Fibroblast of lung (primary cell): ENCODE data around the gene TBC1D22A. TPM values are rescaled to one million over a fixed set of nuclear protein-coding genes. Genes with fewer than 3 reads are reported as not detected.
"Not testable (repeated sequence)": the region's sequence is repeated elsewhere in the genome, so short reads cannot be mapped to it uniquely, and the experiment has no call there.

Source experiments
- DNase-seq, 2 donors: peaks; one replicate each; pipeline versions ENCODE4 v3.0.0 to v3.0.0-alpha.2; 2010; ENCODE audit warnings: low read depth in 2 of 2
- H2AFZ ChIP-seq: 2 replicates; pipeline ENCODE4 v1.5.1; 2012; ENCODE audit warnings: low read length, control low read depth, inconsistent platforms
- H3K27ac ChIP-seq: 2 replicates; pipeline ENCODE4 v1.5.1; 2011; ENCODE audit warnings: low read length, control low read depth; ENCODE audit not compliant: insufficient read depth
- H3K27me3 ChIP-seq: 2 replicates; pipeline ENCODE4 v1.5.1; 2011; ENCODE audit warnings: mild to moderate bottlenecking, low read length; ENCODE audit not compliant: control insufficient read depth, insufficient read depth
- H3K36me3 ChIP-seq: 2 replicates; pipeline ENCODE4 v1.5.1; 2011; ENCODE audit warnings: low read length; ENCODE audit not compliant: control insufficient read depth, insufficient read depth
- H3K4me1 ChIP-seq: 2 replicates; pipeline ENCODE4 v1.5.1; 2011; ENCODE audit warnings: low read length; ENCODE audit not compliant: control insufficient read depth, insufficient read depth; ENCODE audit errors: extremely low read depth
- H3K4me2 ChIP-seq: 2 replicates; pipeline ENCODE4 v1.5.1; 2011; ENCODE audit warnings: low read length, control low read depth; ENCODE audit not compliant: insufficient read depth; ENCODE audit errors: extremely low read depth
- H3K4me3 ChIP-seq, 4 experiments: fragments of 200-600 bp in 1 of 4; sonication (generic) in 1 of 4; replicated peaks in 1 of 4; 2 replicates each; pipeline ENCODE4 v1.5.1; 2011 to 2016; ENCODE audit warnings: low read length in 4 of 4, low read depth in 3 of 4, mild to moderate bottlenecking in 3 of 4, control low read depth in 2 of 4, inconsistent platforms in 1 of 4, mixed read lengths in 1 of 4; ENCODE audit not compliant: insufficient read depth in 1 of 4; ENCODE audit errors: control extremely low read depth in 1 of 4
- H3K79me2 ChIP-seq: 2 replicates; pipeline ENCODE4 v1.5.1; 2012; ENCODE audit warnings: mild to moderate bottlenecking, low read length, inconsistent platforms; ENCODE audit not compliant: control insufficient read depth, insufficient read depth
- H3K9ac ChIP-seq: 2 replicates; pipeline ENCODE4 v1.5.1; 2011; ENCODE audit warnings: mild to moderate bottlenecking, low read length, control low read depth; ENCODE audit not compliant: insufficient read depth
- H3K9me3 ChIP-seq: 2 replicates; pipeline ENCODE4 v1.5.1; 2012; ENCODE audit warnings: low read depth, low read length; ENCODE audit not compliant: control insufficient read depth, insufficient read depth
- H4K20me1 ChIP-seq: 2 replicates; pipeline ENCODE4 v1.5.1; 2011; ENCODE audit warnings: low read length; ENCODE audit not compliant: control insufficient read depth, insufficient read depth; ENCODE audit errors: extremely low read depth
- EZH2 ChIP-seq: IDR thresholded peaks from 2 replicates; pipeline ENCODE4 v1.5.1; 2012; ENCODE audit warnings: low read length, control low read depth, mild to moderate bottlenecking; ENCODE audit errors: missing control alignments
- polyA plus RNA-seq, 2 donors: library from polyadenylated mRNA; depleted of rRNA in 1 of 2; stranded (reverse) in 1 of 2; unstranded in 1 of 2; fragments of >200 nt; gene quantifications; 2 replicates each; pipeline ENCODE4 v1.2.1, GENCODE V29; 2011 to 2012; ENCODE audit warnings: missing spikeins in 1 of 2
- total RNA-seq: library from RNA; depleted of rRNA; stranded (reverse); fragments of >200 nt; gene quantifications from 2 replicates; pipeline ENCODE4 v1.2.1, GENCODE V29; 2014
- TF ChIP-seq, protein P1 (sequence below), 2 donors: IDR thresholded peaks in 1 of 2; conservative IDR thresholded peaks in 1 of 2; 1 replicate in 1 of 2; 2 replicates in 1 of 2; pipeline ENCODE4 v1.5.1; 2011 to 2012; ENCODE audit warnings: low read length in 2 of 2, control low read depth in 1 of 2, inconsistent platforms in 1 of 2, low read depth in 1 of 2, mild to moderate bottlenecking in 1 of 2

The TBC1D22A gene
- total and polyA plus RNA-seq, 2 donors (not counting 1 experiment from before 2014, with no cell fraction given): 11.6 to 17.6 TPM

DNA sequence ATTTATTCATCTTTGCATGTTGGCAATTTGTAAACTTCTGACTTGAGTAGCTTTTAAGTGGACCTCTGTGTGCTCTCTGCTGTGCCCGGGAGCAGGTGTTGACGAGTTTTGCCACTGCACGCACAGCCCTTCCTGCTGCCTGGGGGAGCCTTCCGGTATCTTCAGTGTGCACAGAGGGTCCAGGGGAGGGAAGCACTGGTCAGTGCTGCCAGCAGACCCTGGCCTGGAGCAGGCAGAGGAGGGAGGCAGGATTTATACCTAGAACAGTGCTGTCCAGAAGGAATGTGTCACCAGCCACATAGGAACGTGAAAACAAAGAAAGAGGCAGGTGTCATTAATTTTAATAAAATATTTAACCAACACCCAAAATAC, 403.6 kb downstream of the TBC1D22A start:
- no peak overlapping the region for H3K27ac ChIP-seq
- H3K4me3 ChIP-seq: no peak overlapping the region
- no peak overlapping the region for H3K9ac ChIP-seq
- no peaks in the 10 kb centered on the region for H3K9me3 ChIP-seq
- TF ChIP-seq, protein P1, sequence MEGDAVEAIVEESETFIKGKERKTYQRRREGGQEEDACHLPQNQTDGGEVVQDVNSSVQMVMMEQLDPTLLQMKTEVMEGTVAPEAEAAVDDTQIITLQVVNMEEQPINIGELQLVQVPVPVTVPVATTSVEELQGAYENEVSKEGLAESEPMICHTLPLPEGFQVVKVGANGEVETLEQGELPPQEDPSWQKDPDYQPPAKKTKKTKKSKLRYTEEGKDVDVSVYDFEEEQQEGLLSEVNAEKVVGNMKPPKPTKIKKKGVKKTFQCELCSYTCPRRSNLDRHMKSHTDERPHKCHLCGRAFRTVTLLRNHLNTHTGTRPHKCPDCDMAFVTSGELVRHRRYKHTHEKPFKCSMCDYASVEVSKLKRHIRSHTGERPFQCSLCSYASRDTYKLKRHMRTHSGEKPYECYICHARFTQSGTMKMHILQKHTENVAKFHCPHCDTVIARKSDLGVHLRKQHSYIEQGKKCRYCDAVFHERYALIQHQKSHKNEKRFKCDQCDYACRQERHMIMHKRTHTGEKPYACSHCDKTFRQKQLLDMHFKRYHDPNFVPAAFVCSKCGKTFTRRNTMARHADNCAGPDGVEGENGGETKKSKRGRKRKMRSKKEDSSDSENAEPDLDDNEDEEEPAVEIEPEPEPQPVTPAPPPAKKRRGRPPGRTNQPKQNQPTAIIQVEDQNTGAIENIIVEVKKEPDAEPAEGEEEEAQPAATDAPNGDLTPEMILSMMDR (conservative IDR thresholded peaks at IDR 0.05 in 1 of 2, IDR thresholded peaks at IDR 0.05 in 1 of 2; ENCODE audit: low read depth in 1 of 2, low read length in 2 of 2): no peak
- TF ChIP-seq EZH2: no peak
- no peak for DNase-seq
- no peaks in the 10 kb centered on the region for H3K36me3 ChIP-seq
- H3K79me2 ChIP-seq: no peaks in the 10 kb centered on the region
- no peaks in the 10 kb centered on the region for H3K27me3 ChIP-seq
- H2AFZ ChIP-seq: no peak overlapping the region
- H4K20me1 ChIP-seq: no peaks in the 10 kb centered on the region
- no peak overlapping the region for H3K4me2 ChIP-seq
- H3K4me1 ChIP-seq: no peaks in the 10 kb centered on the region

DNA sequence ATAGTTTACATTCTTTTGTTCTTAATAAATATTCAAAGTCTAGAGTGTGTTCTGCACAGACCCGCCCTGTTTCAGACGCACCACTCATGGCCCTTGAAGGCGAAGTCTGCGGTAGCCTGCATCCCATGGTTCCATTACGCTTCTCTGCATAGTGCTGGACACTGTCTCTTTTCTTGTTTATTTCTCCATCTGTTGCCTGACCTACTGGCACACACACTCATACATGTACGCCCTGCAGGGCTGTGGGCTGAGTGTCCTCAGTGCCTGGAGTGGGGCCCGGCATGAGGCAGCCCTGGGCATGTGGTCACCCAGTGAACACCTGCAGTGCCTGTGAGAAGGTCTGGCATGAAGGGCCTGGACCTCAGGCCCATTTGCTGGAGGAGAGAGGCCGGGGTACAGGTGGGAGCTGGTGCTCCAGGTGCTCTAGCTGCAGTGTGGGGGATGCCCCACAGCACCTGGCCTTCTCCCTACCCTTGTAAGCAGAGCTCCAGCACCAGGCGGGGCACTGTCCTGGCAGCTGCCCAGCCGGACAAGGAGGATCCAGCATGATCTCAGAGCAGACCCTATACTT, 404.1 kb downstream of the TBC1D22A start:
- no peak overlapping the region for H3K4me3 ChIP-seq
- no peaks in the 10 kb centered on the region for H4K20me1 ChIP-seq
- no peak overlapping the region for H2AFZ ChIP-seq
- no peak overlapping the region for H3K9ac ChIP-seq
- DNase-seq: no peak
- no peak overlapping the region for H3K27ac ChIP-seq
- no peak overlapping the region for H3K4me2 ChIP-seq
- H3K79me2 ChIP-seq: no peaks in the 10 kb centered on the region
- H3K4me1 ChIP-seq: no peaks in the 10 kb centered on the region
- no peaks in the 10 kb centered on the region for H3K9me3 ChIP-seq
- H3K27me3 ChIP-seq: no peaks in the 10 kb centered on the region
- TF ChIP-seq, protein P1 (conservative IDR thresholded peaks at IDR 0.05 in 1 of 2, IDR thresholded peaks at IDR 0.05 in 1 of 2; ENCODE audit: low read depth in 1 of 2, low read length in 2 of 2): no peak
- no peak for TF ChIP-seq EZH2
- no peaks in the 10 kb centered on the region for H3K36me3 ChIP-seq

DNA sequence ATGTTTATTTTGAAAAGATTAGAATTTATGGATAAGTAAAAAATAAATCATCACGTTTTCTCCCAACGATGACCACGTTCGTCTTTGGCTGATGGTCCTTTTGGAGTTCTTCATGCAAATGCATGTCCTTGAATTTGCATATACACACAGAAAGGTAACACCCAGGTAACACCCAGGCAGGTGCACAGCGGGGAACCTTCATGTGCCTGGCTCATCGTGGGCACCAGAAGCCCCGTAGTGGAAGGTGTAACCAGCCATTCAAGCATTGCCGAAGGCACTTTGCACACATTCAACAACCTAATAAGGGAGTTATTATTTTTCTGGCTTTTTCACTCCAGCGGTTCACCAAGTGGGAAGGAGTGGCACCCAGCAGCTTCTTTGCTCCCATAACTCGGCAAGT, 404.6 kb downstream of the TBC1D22A start:
- Histone ChIP-seq H3K36me3 (no peaks in the 10 kb centered on the region), H3K4me3 (no peak overlapping the region), H3K27me3 (no peaks in the 10 kb centered on the region), H3K79me2 (no peaks in the 10 kb centered on the region), H3K9me3 (no peaks in the 10 kb centered on the region), H3K4me1 (no peaks in the 10 kb centered on the region), H4K20me1 (no peaks in the 10 kb centered on the region), H3K27ac (no peak overlapping the region), H3K9ac (no peak overlapping the region), H3K4me2 (no peak overlapping the region), H2AFZ (no peak overlapping the region)
- DNase-seq: no peak
- TF ChIP-seq EZH2: no peak
- TF ChIP-seq, protein P1 (conservative IDR thresholded peaks at IDR 0.05 in 1 of 2, IDR thresholded peaks at IDR 0.05 in 1 of 2; ENCODE audit: low read depth in 1 of 2, low read length in 2 of 2): no peak

DNA sequence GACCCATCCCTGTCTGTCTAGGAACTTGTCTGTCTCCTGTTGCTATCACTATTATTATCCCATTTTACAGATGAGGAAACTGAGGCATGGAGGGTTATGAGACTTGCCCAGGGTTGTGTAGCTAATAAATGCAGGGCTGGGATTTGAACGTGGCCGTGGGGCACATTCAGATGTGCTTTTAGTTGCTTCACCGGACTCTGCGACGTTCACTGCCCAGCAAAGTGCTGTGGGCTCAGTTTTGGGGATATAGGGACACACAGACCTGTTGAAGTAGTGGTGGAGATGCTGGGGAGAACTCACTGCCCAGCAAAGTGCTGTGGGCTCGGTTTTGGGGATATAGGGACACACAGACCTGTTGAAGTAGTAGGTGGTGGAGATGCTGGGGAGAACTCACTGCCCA, 405.5 kb downstream of the TBC1D22A start:
- not testable (repeated sequence) for H4K20me1 ChIP-seq, H3K4me1 ChIP-seq, H3K9ac ChIP-seq, H3K9me3 ChIP-seq, H3K79me2 ChIP-seq, H3K27me3 ChIP-seq, H3K4me3 ChIP-seq, H2AFZ ChIP-seq, DNase-seq, H3K36me3 ChIP-seq, H3K27ac ChIP-seq, H3K4me2 ChIP-seq
